NCI-H2029 (cell line): ENCODE measurements around the gene DHRS7.

Experiments
- DNase-seq: peaks from one replicate; lab custom pipeline; 2025; lab: John Stamatoyannopoulos, UW

DHRS7 gene

DNA sequence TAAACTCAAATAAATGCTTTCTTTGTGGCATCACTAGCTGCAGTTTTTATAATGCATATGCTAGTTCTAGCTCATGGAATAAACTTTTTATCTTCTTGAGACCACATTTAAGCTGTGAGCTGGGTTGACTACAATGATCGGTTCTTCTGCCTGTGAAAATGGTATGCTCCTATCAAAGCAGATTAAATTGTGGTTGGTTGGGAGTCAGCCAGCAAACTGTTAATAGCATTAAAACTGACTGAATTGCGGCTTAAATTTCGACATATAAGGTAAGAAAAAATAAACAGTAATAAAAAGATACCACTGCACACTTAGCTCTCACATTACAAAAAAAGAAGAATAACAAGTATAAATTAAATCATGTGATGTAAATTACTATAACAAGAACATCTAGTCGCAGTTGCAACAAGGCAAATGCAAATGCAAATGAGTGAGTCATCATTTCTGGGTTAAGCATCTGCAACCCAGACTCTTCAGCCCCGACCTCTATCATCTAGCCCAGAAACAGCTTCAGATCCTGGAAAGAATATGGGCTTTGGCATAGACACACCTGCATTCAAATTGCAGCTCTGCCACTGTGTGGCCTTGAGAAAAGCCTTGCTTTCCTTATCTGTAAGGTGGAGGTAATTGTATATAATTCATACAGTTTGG is 19.8 kb upstream of the DHRS7 start:
- no peak for DNase-seq

- DNase-seq = peak; percentile 83
Observed at GRCh38 chr14:60184146-60184904, 19.1 kb upstream of the DHRS7 start.

DNA sequence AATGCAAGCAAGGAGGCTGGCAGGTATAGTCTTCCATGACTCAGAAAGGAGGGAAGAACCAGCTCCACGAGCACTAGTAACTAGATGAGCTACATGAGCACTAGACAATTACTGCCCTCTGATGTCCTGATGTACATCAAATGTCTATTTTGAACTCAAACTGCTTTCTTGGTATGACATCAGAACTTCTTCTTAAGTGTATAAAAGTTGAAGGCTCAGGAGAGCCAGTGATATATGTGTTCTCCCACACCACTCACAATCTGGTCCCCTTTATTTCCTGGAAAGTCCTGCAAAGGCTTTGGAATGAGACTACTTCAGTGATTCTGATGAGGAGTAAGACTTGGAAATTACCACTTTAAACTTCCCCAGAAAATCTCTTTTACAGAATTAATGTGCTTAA is 18.5 kb upstream of the DHRS7 start:
- DNase-seq = no peak

DNA sequence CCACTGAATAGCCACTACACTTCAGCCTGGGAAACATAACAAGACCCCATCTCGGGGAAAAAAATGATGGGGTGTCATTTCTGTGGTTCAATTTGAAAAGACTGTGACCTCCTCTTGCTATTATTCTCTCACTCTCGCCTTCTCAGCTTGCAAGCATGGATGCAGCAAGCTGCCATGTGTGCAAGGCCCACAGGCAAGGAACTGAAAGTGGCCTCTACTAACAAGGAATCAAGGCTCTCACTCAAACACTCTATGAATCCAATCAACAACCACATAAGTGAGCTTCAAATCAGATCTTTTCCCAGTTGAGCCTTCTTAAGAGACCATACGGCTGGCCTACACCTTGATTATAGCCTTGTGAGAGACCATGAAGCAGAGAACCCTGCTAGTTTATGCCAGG is 17.9 kb upstream of the DHRS7 start:
- DNase-seq = no peak

DNA sequence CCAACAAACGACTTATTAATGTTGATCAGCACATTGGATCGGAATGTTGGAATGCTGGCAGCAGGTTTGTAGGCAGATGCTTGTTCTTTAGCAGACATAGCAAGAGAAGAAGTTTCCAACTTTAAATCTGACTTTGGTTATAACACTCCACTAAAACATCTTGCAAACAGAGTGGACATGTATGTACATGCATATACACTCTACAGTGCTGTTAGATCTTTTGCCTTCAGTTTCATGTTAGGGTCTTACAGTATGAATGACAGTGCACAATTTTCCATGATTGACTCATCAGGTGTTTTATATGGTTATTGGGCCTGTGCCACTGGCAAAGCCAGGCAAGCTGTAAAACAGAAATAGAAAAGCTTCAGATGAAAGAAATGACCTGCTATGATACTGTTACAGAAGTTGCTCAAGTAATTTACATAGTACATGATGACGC is 14.3 kb upstream of the DHRS7 start:
- DNase-seq = no peak

GRCh38 chr14:60178820-60179219 is 13.6 kb upstream of the DHRS7 start:
- DNase-seq = no peak

GRCh38 chr14:60178164-60178563 is 13.0 kb upstream of the DHRS7 start:
- DNase-seq = no peak

DNA sequence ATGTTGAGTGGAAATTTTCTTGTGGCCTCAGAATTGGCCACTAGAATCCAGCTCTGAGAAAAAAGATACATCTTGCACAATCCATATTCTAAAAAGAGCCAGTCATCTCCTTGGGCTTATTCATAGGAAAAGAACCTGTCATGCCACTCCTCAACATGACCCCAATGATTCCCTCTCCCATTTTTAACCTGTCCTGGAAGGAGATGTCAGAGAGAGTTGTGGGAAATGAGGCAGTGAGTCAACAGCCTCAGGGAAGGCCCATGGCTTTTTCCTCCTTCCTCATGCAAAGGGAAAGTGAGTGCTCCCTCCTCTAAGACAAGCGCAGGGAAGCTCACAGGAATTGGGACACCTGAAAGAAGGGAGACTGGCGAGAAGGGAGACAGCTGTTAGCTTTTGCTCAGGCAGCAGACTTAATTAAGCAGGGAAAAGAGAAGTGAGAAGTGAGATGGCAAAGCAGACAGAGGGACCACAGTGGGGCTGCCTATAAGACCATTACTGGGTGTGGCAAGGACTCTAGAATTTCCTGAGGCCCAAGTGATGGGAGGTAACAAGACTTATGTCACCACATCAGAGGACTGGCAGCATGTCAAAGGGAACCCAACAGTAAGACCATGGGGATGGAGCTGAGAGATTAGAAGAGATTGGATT is 10.2 kb upstream of the DHRS7 start:
- no peak for DNase-seq

DNA sequence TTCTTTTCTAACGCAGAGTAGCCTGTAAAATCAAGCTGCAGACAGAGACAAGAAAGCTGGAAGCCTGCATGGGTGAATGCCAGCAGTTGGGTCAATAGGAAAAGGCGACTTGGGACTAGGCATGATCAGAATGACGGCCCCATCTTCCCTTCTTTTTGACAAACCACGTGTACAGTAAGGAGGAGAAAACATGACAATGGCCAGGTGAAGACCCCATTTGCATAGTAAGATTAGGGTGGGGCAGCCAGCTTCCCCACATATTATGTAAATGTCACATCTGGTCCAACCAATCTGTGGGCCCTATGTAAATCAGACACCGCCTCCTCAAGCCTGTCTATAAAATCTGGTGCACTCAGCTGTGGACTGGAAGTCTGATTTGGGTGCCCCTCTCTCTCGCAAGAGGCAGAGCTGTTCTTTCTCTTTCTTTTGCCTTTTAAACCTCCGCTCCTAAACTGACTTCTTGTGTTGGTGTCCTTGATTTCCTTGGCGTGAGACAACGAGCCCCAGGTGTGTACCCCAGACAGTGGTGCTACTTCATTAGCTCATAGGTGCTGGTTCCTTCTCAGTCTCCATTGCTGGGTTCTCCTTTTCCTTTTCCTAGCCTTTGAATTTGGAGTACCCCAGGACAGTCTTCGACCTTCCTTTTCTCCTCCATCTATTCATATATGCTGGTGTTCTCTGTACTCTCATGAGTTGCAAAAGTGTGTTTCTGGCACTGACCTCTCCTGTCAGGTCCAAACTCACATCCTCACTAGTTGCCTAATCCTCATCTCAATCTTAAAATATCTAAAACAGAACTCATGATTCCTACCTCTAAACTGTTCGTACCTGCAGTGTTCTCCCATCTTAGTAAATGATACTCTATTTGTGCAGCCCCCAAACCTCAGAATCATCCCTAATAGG is 9.4 kb upstream of the DHRS7 start:
- no peak for DNase-seq

GRCh38 chr14:60171690-60172089 is 6.5 kb upstream of the DHRS7 start:
- no peak for DNase-seq

DNA sequence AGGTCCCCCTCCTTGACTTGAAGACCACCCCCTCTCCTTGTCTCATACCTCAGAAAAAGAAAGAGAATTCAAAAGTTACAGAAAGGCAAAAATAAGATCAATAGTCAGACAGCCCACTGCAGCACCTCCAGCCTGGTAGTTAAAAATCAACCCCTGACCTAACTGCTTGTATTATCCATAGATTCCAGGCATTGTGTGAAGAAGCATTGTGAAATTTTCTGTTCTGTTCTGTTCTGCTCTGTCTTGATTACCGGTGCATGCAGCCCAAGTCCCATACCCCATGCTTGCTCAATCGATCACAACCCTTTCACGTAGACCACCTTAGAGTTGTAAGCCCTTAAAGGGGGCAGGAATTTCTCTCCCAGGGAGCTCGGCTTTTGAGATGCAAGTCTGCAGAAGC is 5.8 kb upstream of the DHRS7 start:
- DNase-seq = no peak

GRCh38 chr14:60169722-60170121 is 4.5 kb upstream of the DHRS7 start:
- DNase-seq = no peak

- DNase-seq = no peak
Observed at GRCh38 chr14:60166142-60166541, 944 bp upstream of the DHRS7 start.

- no peak for DNase-seq
Observed at GRCh38 chr14:60165547-60165876, 314 bp upstream of the DHRS7 start.

GRCh38 chr14:60164404-60164711 is 840 bp downstream of the DHRS7 start:
- no peak for DNase-seq

DNA sequence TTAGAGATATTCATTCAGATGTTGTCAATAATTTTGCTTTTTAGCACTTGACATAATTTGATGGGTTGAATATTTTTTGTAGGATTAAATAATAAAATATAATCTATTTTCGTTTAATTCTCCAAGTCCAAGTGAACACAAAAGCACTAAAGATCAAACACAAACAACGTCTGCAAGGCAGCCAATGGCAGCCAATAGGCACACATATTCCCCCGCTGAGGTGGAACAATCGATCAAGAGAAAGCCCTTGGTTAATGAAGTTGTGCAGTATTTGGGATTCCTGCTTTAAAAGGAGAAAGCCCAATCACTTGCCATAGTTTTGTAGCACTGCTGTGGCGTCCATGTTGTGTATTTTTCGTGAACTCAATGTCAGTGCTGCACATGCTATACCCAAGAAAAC is 1.5 kb downstream of the DHRS7 start:
- peak; percentile 26 for DNase-seq

DNA sequence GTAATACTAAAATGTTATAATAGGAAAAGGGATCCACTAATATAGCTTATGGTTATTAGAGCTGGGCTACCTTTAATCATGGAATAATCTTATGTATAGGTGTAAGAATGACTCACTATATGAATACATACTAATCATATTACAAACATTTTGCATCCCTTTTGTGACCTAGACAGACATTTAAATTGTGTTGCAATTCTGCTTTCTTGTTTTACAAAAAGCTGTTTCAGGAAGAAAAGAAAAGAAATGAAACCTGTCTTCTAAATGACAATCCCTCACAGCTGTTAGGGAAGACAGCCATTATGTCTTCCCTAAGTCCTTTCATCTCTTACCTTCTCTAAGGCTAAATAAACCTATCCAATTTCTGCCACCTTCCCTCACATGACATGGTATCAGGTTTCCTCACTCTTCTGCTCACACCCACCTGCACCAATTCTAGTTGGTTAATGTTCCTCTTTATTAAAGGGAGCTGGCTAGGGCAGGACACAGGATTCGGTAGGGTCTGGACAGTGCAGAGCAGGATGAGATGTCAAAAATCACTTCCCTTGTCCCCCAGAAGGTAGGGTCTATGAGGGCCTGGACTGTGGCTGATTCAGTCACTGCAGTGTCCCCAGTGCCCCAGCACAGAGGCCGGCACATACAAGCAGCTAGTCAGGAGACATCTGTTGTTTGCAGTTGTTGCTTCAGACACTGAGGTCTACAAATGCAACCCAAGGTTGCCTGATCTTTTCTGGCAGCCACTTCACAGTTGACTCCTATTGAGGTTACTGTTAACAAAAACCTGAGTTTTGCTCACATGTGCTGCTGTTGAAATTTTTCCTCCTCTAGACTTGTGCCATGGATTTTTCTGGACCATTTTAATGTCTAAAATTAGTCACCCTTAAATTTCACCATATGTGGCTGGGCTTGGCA is 3.7 kb downstream of the DHRS7 start:
- DNase-seq = peak; percentile 91

DNA sequence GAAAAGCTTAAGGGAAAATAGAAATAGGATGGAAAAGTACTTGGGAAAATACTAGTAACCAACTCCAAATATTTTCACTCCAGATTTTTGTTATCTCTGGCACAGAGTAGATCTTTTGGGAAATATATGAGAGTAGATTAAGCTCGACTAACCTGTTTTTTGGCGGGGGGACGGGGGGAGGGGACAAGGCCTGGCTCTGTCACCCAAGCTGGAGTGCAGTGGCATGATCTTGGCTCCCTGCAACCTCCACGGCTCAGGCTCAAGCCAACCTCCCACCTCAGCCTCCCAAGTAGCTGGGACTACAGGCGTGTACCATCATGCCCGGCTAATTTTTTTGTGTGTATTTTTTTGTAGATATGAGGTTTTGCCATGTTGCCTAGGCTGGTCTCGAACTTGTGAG is 4.8 kb downstream of the DHRS7 start:
- DNase-seq = no peak

DNA sequence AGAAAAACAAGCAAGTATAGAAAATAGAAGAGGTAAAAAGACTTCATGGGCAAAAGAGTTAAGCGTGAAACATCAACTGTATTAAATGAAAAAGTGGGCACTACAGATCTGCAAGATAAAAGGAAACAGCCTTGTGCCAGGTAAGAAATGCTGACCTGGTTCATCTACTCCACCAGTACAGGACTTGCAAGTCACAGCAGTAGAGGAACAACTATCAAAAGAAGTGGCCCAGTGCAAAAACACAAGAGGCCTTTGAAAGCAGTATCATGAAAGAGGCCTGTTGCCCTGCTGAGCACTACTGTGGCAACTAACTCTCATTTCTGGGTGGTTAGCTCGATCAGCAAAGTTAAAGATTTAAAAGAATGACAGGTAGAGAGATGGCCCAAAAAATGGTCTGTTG is 10.5 kb downstream of the DHRS7 start:
- DNase-seq = no peak

GRCh38 chr14:60153991-60154390 is 11.2 kb downstream of the DHRS7 start:
- no peak for DNase-seq

GRCh38 chr14:60151715-60152114 is 13.5 kb downstream of the DHRS7 start:
- peak; percentile 81 for DNase-seq

DNA sequence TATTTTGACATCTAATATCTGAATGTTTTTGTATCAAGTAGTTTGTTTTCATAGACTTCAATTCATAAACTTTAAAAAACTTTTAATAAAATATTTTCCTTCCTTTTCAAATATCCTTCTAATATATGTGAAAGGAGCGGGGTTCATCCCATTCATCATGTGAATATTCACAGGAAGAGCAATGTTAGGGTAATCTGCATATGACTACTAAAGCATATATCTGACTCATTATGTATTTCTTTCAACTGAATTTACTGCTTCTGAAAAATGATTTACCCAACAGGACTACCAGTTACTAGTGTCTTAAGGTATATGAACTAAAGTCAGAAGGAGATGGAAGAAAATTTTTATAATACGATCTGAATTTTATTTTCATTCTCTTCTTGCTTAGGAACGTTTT is 30.5 kb downstream of the DHRS7 start:
- DNase-seq = no peak
